ENCODE measurements around the gene PSMB3.

Gene PSMB3

DNA sequence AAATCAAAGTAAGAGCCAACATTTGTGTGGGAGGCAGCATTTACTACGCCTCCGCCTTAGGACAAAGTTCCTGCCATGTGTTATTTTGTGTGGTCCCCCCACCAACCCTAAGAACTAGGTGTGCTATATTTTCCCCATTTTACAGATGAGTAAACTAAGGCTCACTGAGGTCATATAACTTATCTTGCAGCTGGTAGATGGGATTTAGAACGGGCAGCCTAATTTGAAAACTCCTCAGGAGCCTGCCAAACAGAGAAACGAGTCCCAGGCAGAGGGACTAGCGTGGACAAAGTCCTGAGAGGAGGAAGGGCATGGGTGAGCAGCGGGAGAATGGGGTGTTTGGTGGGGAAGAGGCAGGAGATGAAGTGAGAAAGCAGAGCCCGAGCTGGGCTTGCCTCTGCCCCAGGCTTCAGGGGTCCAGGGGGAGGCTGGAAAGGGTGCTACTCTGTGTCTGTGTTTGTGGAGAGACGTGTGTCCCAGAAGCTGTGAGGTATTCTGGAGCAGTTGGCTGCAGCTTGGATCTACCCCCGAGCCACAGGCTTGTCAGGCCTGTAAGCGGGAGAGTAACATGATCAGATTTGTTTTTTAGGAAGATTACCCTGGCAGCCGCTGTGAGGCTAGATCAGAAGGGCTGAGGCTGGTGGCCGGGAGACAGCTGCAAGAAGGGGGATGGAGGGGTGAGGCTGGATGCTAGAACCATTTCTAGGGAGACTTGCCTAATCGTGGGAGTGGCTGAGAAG lies 42.5 kb upstream of the PSMB3 start:
- Histone ChIP-seq H3K9me3 (ENCODE audit: control insufficient read depth, insufficient read depth, low read length) (no peaks in the 10 kb centered on the region), H3K4me2 (ENCODE audit: low read length) (no peak overlapping the region), H3F3A (ENCODE audit: control insufficient read depth, insufficient read depth) (no peaks in the 10 kb centered on the region; the same call in 1 of the 2 replicates), H4K20me1 (ENCODE audit: control insufficient read depth, insufficient read depth, low read depth, low read length) (peaks cover 7% of the 10 kb centered on the region), H3K36me3 (ENCODE audit: control insufficient read depth, low read length) (peaks cover 84% of the 10 kb centered on the region), H3K9me2 (replicated peaks; ENCODE audit: control insufficient read depth, low read length) (no peaks in the 10 kb centered on the region), H3K79me2 (ENCODE audit: control insufficient read depth, low read length) (peaks cover 31% of the 10 kb centered on the region), H3K4me1 (ENCODE audit: control insufficient read depth, low read length) (peaks cover 11% of the 10 kb centered on the region), H3K4me3 (ENCODE audit: low read length) (no peak overlapping the region), H3K27ac (ENCODE audit: low read depth, low read length) (no peak overlapping the region), H3K27me3 (ENCODE audit: control insufficient read depth, low read length) (no peaks in the 10 kb centered on the region)
- TF ChIP-seq, protein P1, sequence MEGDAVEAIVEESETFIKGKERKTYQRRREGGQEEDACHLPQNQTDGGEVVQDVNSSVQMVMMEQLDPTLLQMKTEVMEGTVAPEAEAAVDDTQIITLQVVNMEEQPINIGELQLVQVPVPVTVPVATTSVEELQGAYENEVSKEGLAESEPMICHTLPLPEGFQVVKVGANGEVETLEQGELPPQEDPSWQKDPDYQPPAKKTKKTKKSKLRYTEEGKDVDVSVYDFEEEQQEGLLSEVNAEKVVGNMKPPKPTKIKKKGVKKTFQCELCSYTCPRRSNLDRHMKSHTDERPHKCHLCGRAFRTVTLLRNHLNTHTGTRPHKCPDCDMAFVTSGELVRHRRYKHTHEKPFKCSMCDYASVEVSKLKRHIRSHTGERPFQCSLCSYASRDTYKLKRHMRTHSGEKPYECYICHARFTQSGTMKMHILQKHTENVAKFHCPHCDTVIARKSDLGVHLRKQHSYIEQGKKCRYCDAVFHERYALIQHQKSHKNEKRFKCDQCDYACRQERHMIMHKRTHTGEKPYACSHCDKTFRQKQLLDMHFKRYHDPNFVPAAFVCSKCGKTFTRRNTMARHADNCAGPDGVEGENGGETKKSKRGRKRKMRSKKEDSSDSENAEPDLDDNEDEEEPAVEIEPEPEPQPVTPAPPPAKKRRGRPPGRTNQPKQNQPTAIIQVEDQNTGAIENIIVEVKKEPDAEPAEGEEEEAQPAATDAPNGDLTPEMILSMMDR (IDR thresholded peaks at IDR 0.05; ENCODE audit: low read depth, low read length, poor library complexity, severe bottlenecking), result no peak
- no peak for TF ChIP-seq EZH2phosphoT487 (IDR thresholded peaks at IDR 0.05; ENCODE audit: borderline replicate concordance, low read length)

DNA sequence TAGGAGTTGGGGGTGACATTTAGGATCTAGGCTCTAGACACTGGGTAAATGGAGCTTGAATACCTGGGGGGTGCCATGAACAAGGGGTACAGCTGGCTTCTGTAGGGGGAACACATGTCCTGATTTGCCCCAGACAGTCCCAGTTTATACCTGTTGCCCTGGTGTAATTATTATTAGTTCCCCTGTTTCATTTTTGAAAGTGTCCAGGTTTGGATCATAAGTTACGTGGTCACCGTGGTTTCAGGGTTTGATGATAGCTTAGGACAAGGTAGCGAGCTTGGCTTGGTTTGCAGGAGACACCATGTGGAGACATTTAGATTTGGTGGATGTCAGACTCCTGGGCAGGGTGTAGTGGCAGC lies 42.0 kb upstream of the PSMB3 start:
- Histone ChIP-seq H3K27me3 (ENCODE audit: control insufficient read depth, low read length) (no peaks in the 10 kb centered on the region), H4K20me1 (ENCODE audit: control insufficient read depth, insufficient read depth, low read depth, low read length) (peaks cover 7% of the 10 kb centered on the region), H3K4me1 (ENCODE audit: control insufficient read depth, low read length) (peaks cover 15% of the 10 kb centered on the region), H3K36me3 (ENCODE audit: control insufficient read depth, low read length) (peaks cover 90% of the 10 kb centered on the region), H3K9me2 (replicated peaks; ENCODE audit: control insufficient read depth, low read length) (no peaks in the 10 kb centered on the region), H3F3A (ENCODE audit: control insufficient read depth, insufficient read depth) (no peaks in the 10 kb centered on the region; the same call in 1 of the 2 replicates), H3K9me3 (ENCODE audit: control insufficient read depth, insufficient read depth, low read length) (no peaks in the 10 kb centered on the region), H3K79me2 (ENCODE audit: control insufficient read depth, low read length) (peaks cover 29% of the 10 kb centered on the region), H3K4me2 (ENCODE audit: low read length) (no peak overlapping the region), H3K27ac (ENCODE audit: low read depth, low read length) (no peak overlapping the region), H3K4me3 (ENCODE audit: low read length) (no peak overlapping the region)
- no peak for TF ChIP-seq EZH2phosphoT487 (IDR thresholded peaks at IDR 0.05; ENCODE audit: borderline replicate concordance, low read length)
- TF ChIP-seq, protein P1 (IDR thresholded peaks at IDR 0.05; ENCODE audit: low read depth, low read length, poor library complexity, severe bottlenecking), result no peak

DNA sequence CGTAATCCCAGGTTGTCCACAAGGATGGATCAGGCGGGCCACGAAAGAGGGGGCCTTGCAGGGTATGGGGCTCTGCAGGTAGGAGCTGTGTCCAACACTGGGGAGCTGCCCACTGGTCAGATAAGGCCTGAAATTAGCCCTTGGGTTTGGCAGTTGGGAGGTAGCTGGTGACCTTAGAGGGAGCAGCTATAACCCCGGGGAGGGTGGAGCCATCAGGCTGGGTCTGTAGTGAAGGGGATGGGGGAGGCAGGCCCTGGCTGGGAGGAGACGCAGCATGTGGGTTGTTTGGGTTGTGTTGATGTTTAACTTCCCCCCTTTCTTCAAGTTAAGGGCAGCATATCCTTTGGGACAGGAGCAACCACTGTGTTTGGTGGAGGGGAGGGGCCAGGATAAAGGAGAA lies 41.6 kb upstream of the PSMB3 start:
- Histone ChIP-seq H3K36me3 (ENCODE audit: control insufficient read depth, low read length) (peaks cover 91% of the 10 kb centered on the region), H3K9me2 (replicated peaks; ENCODE audit: control insufficient read depth, low read length) (no peaks in the 10 kb centered on the region), H3K9me3 (ENCODE audit: control insufficient read depth, insufficient read depth, low read length) (no peaks in the 10 kb centered on the region), H3K27me3 (ENCODE audit: control insufficient read depth, low read length) (no peaks in the 10 kb centered on the region), H3K27ac (ENCODE audit: low read depth, low read length) (no peak overlapping the region), H3K79me2 (ENCODE audit: control insufficient read depth, low read length) (peaks cover 25% of the 10 kb centered on the region), H3K4me2 (ENCODE audit: low read length) (no peak overlapping the region), H3F3A (ENCODE audit: control insufficient read depth, insufficient read depth) (no peaks in the 10 kb centered on the region; the same call in 1 of the 2 replicates), H3K4me1 (ENCODE audit: control insufficient read depth, low read length) (peaks cover 17% of the 10 kb centered on the region), H4K20me1 (ENCODE audit: control insufficient read depth, insufficient read depth, low read depth, low read length) (peaks cover 7% of the 10 kb centered on the region), H3K4me3 (ENCODE audit: low read length) (no peak overlapping the region)
- TF ChIP-seq, protein P1 (IDR thresholded peaks at IDR 0.05; ENCODE audit: low read depth, low read length, poor library complexity, severe bottlenecking), result no peak
- no peak for TF ChIP-seq EZH2phosphoT487 (IDR thresholded peaks at IDR 0.05; ENCODE audit: borderline replicate concordance, low read length)
